HG03097 (cell line): ENCODE results near the gene SREK1IP1.
"Not testable (repeated sequence)": the region's sequence is repeated elsewhere in the genome, so short reads cannot be mapped to it uniquely, and the experiment has no call there.

Experiments used
- ATAC-seq: cut with Tn5 transposase; IDR thresholded peaks from one replicate; pipeline ENCODE4 v1.9.1; 2021; ENCODE audit not compliant: unreplicated experiment, low FRiP score

Gene SREK1IP1

GRCh38 chr5:64765804-64766504, 2.5 kb downstream of the SREK1IP1 start:
- no peak for ATAC-seq

GRCh38 chr5:64763948-64764503, 4.5 kb downstream of the SREK1IP1 start:
- no peak for ATAC-seq

- ATAC-seq = no peak
These were observed 8.4 kb downstream of the SREK1IP1 start for GRCh38 chr5:64759960-64760660.

DNA sequence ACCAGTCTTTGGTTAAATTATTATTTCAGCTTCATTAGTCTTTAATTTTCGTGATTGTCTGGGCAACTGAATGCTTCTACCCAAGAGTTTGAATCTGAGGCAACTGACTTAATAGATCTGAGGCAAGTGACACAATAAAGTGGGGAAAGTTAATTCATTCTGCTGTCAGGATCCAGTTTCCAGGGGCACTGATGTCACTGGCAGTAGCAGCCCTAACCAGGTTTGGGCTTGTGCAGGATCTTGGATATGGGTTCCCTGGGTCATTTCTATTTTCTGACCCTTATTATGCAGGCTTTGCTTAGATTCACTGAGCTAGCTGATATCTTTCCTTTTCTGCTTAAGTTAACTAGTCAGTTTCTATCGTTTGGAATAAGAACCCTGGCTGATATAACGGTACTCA, 9.6 kb downstream of the SREK1IP1 start:
- no peak for ATAC-seq

DNA sequence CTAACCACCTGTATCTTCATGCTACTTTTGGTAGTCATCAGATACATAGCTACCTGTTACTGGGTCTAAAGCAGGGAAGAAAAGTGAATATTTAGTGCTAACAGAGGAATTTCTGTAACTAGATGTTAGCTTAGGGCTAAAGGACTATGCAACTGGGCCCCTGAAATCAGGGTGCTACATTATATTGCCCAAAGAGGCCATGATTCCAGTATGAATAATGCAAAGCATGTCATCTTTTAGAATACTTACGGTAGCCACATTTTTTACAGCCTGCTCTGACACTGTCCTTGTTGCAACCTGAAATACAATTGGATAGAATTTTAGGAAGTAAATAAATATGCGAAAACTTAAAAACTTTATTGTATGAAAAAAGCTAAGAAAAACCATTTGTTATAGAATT, 14.4 kb downstream of the SREK1IP1 start:
- ATAC-seq = no peak

- ATAC-seq = no peak
These were observed 19.1 kb downstream of the SREK1IP1 start for GRCh38 chr5:64749385-64749784.

GRCh38 chr5:64746446-64746845, 22.0 kb downstream of the SREK1IP1 start:
- ATAC-seq = no peak

- ATAC-seq = no peak
These were observed 23.6 kb downstream of the SREK1IP1 start for GRCh38 chr5:64744914-64745313.

DNA sequence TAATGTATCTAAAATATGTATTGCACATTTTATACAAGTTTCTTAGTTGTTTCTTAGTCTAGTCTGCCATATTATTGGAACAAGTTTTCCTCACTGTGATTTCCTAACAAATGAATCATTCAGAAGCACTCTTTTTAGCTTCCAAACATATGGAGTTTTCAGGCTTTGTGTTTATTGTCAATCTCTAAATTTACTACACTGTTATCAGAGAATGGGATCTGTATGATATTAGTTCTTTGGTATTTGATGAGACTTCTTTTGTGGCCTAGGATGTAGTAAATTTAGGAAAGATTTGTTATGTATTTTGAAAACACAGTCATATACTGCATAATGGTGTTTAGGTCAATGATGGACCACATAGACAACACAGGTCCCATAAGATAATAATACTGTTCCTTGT, 25.7 kb downstream of the SREK1IP1 start:
- no peak for ATAC-seq

DNA sequence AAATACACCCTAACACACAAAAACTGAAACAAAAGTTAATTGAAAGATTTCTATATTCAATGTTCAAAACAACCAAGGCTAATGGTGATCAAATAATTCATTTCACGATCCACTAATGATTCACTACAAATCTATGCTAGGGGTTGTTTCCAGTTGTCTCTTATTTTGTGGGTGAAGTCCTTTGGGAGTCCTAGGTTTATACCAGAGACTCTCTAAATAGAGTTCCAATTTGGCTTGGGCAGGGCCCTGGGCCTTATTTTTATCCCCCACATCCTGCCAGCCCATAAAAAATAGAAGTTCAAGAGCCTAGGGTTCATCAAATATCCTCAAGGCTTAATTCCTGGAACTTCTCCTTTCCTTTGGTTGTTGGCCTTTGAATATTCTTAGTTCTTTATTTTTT, 26.1 kb downstream of the SREK1IP1 start:
- no peak for ATAC-seq

- ATAC-seq = no peak
These were observed 41.3 kb downstream of the SREK1IP1 start for GRCh38 chr5:64727150-64727549.

- ATAC-seq = no peak
These were observed 45.9 kb downstream of the SREK1IP1 start for GRCh38 chr5:64722588-64722987.

DNA sequence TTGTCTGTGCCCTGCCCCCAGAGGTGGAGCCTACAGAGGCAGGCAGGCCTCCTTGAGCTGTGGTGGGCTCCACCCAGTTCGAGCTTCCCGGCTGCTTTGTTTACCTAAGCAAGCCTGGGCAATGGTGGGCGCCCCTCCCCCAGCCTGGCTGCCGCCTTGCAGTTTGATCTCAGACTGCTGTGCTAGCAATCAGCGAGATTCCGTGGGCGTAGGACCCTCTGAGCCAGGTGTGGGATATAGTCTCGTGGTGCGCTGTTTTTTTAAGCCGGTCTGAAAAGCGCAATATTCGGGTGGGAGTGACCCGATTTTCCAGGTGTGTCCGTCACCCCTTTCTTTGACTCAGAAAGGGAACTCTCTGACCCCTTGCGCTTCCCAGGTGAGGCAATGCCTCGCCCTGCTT, 54.0 kb downstream of the SREK1IP1 start:
- ATAC-seq = not testable (repeated sequence)

GRCh38 chr5:64707191-64707590, 61.3 kb downstream of the SREK1IP1 start:
- ATAC-seq = no peak

DNA sequence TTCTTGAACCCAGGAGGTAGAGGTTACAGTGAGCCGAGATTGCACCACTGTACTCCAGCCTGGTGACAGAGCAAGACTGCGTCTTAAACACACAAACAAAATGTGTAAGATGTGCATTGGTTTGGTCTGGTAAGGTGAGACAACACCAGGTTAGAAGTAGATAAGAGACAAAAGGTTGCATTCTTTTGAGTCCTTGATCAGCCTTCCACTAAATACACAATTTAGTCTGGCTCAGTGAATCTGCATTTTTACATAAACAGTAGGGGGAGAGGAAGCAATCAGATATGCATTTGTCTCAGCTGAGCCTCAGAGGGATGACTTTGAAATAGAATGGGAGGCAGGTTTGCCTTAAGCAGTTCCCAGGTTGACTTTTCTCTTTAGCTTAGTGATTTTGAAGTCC, 62.4 kb downstream of the SREK1IP1 start:
- not testable (repeated sequence) for ATAC-seq

- no peak for ATAC-seq
These were observed 67.7 kb downstream of the SREK1IP1 start for GRCh38 chr5:64700765-64701164.

DNA sequence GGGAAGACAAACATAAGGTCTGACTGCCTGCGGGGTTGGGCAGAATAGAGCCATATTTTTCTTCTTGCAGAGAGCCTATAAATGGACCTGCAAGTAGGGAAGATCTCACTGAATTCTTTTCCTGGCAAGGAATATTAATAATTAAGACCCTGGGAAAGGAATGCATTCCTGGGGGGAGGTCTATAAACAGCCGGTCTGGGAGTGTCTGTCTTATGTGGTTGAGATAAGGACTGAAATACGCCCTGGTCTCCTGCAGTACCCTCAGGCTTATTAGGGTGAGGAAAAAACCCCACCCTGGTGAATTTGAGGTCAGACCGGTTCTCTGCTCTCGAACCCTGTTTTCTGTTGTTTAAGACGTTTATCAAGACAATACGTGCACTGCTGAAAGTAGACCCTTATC, 72.1 kb downstream of the SREK1IP1 start:
- not testable (repeated sequence) for ATAC-seq

GRCh38 chr5:64693636-64694035, 74.9 kb downstream of the SREK1IP1 start:
- ATAC-seq = no peak

DNA sequence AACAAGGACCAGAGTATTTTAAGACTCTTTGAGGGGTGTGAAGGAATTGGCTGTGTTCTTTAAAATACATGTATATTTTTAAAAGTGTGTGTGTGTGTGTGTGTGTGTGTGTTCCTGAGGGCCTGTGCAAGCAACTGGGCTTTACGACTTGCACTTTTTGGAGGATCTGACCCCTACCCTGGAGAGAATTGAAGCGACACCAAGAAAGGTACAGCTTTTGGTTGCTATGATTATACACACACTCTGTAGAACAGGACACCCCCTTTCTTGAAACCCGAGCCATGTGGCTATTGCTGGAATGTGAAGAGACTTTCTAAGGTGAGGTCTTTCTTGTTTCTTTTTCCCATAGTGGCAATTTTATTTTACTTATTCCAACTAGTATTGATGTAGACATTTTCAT, 77.2 kb downstream of the SREK1IP1 start:
- ATAC-seq = no peak

DNA sequence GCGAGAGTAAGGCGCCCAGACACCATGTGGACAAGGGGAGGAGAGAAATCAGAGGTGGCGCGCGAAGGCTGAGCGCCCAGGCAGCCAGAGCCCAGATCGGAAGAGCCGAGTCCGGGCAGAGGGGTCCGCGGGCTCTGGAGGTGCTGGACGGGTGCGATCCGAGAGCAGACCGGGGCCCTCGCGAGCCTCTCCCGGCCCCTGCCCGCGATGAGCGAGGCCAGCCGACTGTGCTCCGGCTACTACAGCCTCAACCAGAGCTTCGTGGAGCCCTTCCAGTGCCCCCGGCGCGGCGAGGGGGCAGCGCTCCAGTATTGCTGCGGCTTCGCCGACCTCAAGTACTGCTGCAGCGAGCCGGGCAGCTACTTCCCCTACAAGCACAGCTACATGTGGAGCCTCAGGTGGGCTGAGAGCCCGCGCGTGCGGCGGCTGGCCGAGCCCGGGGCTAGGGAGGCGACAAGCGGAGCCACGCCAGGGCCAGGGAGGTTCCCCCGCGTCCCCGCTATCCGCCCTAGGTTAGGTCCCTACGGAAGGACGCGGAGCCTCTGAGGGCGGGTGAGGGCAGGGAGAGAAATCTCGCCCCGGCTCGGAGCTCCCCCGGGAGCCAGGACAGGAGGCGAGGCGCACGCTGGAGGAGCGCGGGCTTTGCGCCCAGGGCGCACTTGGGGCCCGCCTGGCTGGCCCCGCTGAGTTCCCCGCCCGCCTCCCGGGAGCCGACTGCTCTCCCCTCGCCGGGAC, 77.9 kb downstream of the SREK1IP1 start, which contains the start of gene SHISAL2B:
TSS of gene SHISAL2B (plus strand) at position 87 of the 735 bp plus-strand sequence. CDS start at position 208, 121 bp downstream.
- no peak for ATAC-seq

DNA sequence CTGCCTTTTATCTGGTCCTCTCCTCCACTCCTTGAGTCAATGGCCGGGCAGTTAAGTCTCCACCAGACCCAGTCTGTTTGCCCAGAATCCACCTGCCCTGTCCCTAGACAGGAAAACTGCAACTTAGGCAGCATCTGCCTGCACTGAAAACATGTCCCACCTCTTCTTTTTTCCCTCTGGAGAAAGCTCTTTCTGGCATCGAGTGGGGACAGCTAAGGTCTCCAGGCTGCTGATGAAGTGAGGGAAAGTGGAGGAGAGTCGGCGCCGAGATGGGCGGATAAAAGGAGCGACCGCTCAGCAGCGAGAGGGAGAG, 78.4 kb downstream of the SREK1IP1 start:
- ATAC-seq = no peak
